SU-DHL-6 (cell line): ENCODE results near the gene RDH14.

Experiments used
- H2AFZ ChIP-seq: fragments of 200-600 bp; sonication (generic); 2 replicates; pipeline ENCODE4 v1.6.1; 2014; ENCODE audit warnings: low read depth, mild to moderate bottlenecking, moderate library complexity, mixed read lengths, antibody characterized with exemption, low read length; ENCODE audit not compliant: severe bottlenecking
- H3F3A ChIP-seq: fragments of 200-600 bp; shearing (Covaris generic); 2 replicates; pipeline ENCODE4 v1.6.0; 2016; ENCODE audit warnings: antibody characterized with exemption, mild to moderate bottlenecking; ENCODE audit not compliant: insufficient read depth
- H3K27ac ChIP-seq: fragments of 200-600 bp; sonication (generic); 2 replicates; pipeline ENCODE4 v1.5.1; 2016; ENCODE audit warnings: low read depth, mild to moderate bottlenecking, low read length, moderate library complexity, mixed read lengths
- H3K27me3 ChIP-seq: fragments of 200-600 bp; sonication (generic), shearing (Covaris generic); 2 replicates; pipeline ENCODE4 v1.6.0; 2014; ENCODE audit warnings: mild to moderate bottlenecking, low read length
- H3K36me3 ChIP-seq: fragments of 200-600 bp; sonication (generic); 2 replicates; pipeline ENCODE4 v1.6.1; 2014; ENCODE audit warnings: mild to moderate bottlenecking, low read length, mixed read lengths
- H3K4me2 ChIP-seq: fragments of 300-600, 200-600 bp; shearing (Covaris generic), sonication (generic); 2 replicates; pipeline ENCODE4 v1.6.0; 2014; ENCODE audit warnings: low read length, low read depth, mild to moderate bottlenecking; ENCODE audit not compliant: poor library complexity, severe bottlenecking
- H3K4me3 ChIP-seq: fragments of 200-600 bp; sonication (generic); 2 replicates; pipeline ENCODE4 v1.5.1; 2014; ENCODE audit warnings: antibody characterized with exemption, low read length, mild to moderate bottlenecking, mixed read lengths; ENCODE audit not compliant: insufficient read depth, poor library complexity, severe bottlenecking
- H3K79me2 ChIP-seq: fragments of 200-600 bp; sonication (generic); 2 replicates; pipeline ENCODE4 v1.6.1; 2014; ENCODE audit warnings: mild to moderate bottlenecking, low read length, moderate library complexity; ENCODE audit not compliant: insufficient read depth
- H3K9ac ChIP-seq: fragments of 200-600 bp; sonication (generic); 2 replicates; pipeline ENCODE4 v1.7.0; 2014; ENCODE audit warnings: mild to moderate bottlenecking, low read length
- H3K9me2 ChIP-seq: fragments of 200-600 bp; sonication (generic); replicated peaks from 2 replicates; pipeline ENCODE4 v1.6.1; 2014; ENCODE audit warnings: low read length; ENCODE audit not compliant: insufficient read depth
- H3K9me3 ChIP-seq: fragments of 200-600 bp; sonication (generic); 2 replicates; pipeline ENCODE4 v1.6.1; 2014; ENCODE audit warnings: low read length, mixed read lengths; ENCODE audit not compliant: insufficient read depth
- H4K20me1 ChIP-seq: fragments of 200-600 bp; sonication (generic); 2 replicates; pipeline ENCODE4 v1.6.1; 2014; ENCODE audit warnings: low read depth, mild to moderate bottlenecking, antibody characterized with exemption, low read length, moderate library complexity, mixed read lengths
- EZH2phosphoT487 ChIP-seq: fragments of 200-600 bp; sonication (generic), shearing (Covaris generic); conservative IDR thresholded peaks from 2 replicates; pipeline ENCODE4 v1.6.1; 2018; ENCODE audit warnings: mild to moderate bottlenecking, antibody characterized with exemption, low read length, moderate library complexity, mixed read lengths
- TF ChIP-seq, protein P1 (sequence below): fragments of 200-600 bp; sonication (generic); IDR thresholded peaks from one replicate; pipeline ENCODE4 v1.5.1; 2017; ENCODE audit warnings: antibody characterized with exemption, mild to moderate bottlenecking, low read length, moderate library complexity; ENCODE audit not compliant: insufficient read depth, poor library complexity, severe bottlenecking

Gene RDH14

DNA sequence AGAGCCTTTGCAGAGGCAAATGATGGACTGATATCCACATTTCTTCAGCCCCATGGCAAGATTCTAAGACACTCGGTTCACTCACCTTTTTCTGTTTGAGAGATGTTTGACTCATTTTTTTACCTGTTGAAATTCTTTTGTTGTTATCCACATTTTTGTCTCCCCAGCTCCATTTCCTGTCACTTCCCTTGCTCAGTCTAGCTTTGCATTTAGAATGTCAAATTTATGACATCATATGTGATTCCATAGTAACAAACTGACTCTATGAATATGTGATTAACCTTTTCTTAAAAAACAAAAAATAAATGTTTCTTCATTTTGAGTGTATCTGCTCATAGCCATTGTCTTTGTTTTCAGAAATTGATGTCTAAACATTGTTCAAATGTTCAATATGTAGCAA is 28.9 kb upstream of the RDH14 start, which contains the start of gene NT5C1B:
Gene NT5C1B, minus strand, starts transcription at position 216 of the 400 bp plus-strand sequence. Its CDS starts 101 bp downstream, at position 115.
- Histone ChIP-seq H2AFZ (no peak within 1 kb of the TSS), H3F3A (no peaks in the 10 kb centered on the region), H3K4me2 (no peak within 1 kb of the TSS), H3K9ac (no peak within 1 kb of the TSS), H3K27me3 (no peaks in the 10 kb centered on the region), H3K9me3 (no peaks in the 10 kb centered on the region), H3K9me2 (no peaks in the 10 kb centered on the region; the same call in 1 of the 2 replicates), H3K4me3 (no peak within 1 kb of the TSS), H4K20me1 (no peaks in the 10 kb centered on the region), H3K27ac (no peak within 1 kb of the TSS), H3K36me3 (no peaks in the 10 kb centered on the region), H3K79me2 (no peaks in the 10 kb centered on the region)
- TF ChIP-seq, protein P1, sequence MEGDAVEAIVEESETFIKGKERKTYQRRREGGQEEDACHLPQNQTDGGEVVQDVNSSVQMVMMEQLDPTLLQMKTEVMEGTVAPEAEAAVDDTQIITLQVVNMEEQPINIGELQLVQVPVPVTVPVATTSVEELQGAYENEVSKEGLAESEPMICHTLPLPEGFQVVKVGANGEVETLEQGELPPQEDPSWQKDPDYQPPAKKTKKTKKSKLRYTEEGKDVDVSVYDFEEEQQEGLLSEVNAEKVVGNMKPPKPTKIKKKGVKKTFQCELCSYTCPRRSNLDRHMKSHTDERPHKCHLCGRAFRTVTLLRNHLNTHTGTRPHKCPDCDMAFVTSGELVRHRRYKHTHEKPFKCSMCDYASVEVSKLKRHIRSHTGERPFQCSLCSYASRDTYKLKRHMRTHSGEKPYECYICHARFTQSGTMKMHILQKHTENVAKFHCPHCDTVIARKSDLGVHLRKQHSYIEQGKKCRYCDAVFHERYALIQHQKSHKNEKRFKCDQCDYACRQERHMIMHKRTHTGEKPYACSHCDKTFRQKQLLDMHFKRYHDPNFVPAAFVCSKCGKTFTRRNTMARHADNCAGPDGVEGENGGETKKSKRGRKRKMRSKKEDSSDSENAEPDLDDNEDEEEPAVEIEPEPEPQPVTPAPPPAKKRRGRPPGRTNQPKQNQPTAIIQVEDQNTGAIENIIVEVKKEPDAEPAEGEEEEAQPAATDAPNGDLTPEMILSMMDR, result no peak
- no peak for TF ChIP-seq EZH2phosphoT487

DNA sequence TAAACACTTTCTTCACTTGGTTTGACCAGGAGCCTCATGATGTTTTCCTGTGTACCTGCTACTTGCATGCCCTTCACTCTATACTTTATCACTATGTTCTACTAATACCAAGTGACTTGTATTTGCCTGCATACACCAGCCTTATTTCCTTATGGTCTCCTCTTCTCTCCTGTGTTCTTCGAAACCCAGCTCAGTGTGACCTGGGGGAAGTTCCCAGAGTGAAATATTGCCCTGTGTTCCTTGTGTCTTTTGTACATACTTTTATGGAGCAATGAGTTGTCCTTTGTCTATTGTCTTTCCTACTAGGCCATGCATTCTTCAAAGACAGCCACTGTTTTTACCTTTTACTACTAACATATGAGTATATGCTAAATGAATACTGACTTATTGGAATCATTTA is 28.3 kb upstream of the RDH14 start:
- Histone ChIP-seq H3K27ac (no peak overlapping the region), H3K27me3 (no peaks in the 10 kb centered on the region), H3K36me3 (no peaks in the 10 kb centered on the region), H3K4me3 (no peak overlapping the region), H3K9ac (no peak overlapping the region), H2AFZ (no peak overlapping the region), H3F3A (no peaks in the 10 kb centered on the region), H3K9me2 (no peaks in the 10 kb centered on the region; the same call in 1 of the 2 replicates), H3K9me3 (no peaks in the 10 kb centered on the region), H3K4me2 (no peak overlapping the region), H3K79me2 (no peaks in the 10 kb centered on the region), H4K20me1 (no peaks in the 10 kb centered on the region)
- TF ChIP-seq EZH2phosphoT487, result no peak
- TF ChIP-seq, protein P1, result no peak

DNA sequence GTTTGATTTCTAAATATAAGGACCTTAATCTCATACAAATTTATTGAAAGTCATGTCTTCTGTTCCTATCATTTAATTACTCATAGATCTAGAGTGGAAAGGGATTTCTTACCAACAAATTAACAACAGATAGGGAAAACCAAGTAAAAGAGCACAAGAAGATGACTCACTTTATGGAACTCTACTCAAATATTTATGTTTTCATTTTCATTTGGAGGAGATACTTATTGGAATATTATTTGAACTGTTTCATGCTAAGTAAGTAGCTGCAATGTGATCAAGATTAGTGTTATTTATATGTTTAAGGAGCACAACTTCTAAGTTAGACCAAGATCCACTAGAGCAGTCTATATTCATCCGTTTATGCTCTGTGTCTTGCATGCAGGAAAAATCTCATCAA is 27.6 kb upstream of the RDH14 start:
- Histone ChIP-seq H3K27me3 (no peaks in the 10 kb centered on the region), H3K9ac (no peak overlapping the region), H4K20me1 (no peaks in the 10 kb centered on the region), H3F3A (no peaks in the 10 kb centered on the region), H3K9me3 (no peaks in the 10 kb centered on the region), H3K79me2 (no peaks in the 10 kb centered on the region), H3K36me3 (no peaks in the 10 kb centered on the region), H3K9me2 (no peaks in the 10 kb centered on the region; the same call in 1 of the 2 replicates), H3K4me2 (no peak overlapping the region), H3K27ac (no peak overlapping the region), H2AFZ (no peak overlapping the region), H3K4me3 (no peak overlapping the region)
- TF ChIP-seq, protein P1, result no peak
- no peak for TF ChIP-seq EZH2phosphoT487
